Endodermal cell (in vitro differentiated cells): ENCODE measurements around the gene HSP90B1. TPM values are rescaled to one million over a fixed set of nuclear protein-coding genes. Genes with fewer than 3 reads are reported as not detected.

Experiments
- DNase-seq: peaks from one replicate; pipeline ENCODE4 v3.0.0-alpha.2; 2017
- H3K27ac ChIP-seq: 2 replicates; pipeline ENCODE4 v1.5.1; 2013; ENCODE audit warnings: mild to moderate bottlenecking, low read depth, low read length, moderate library complexity
- H3K27me3 ChIP-seq: 2 replicates; pipeline ENCODE4 v1.6.1; 2013; ENCODE audit warnings: mild to moderate bottlenecking, low read length, moderate library complexity; ENCODE audit not compliant: insufficient read depth, control insufficient read depth, poor library complexity, severe bottlenecking
- H3K36me3 ChIP-seq: 2 replicates; pipeline ENCODE4 v1.7.0; 2013; ENCODE audit warnings: mild to moderate bottlenecking, low read length, moderate library complexity; ENCODE audit not compliant: control insufficient read depth, insufficient read depth
- H3K4me1 ChIP-seq: one replicate; pipeline ENCODE4 v1.7.0; 2013; ENCODE audit warnings: low read length; ENCODE audit not compliant: control insufficient read depth, insufficient read depth
- H3K4me3 ChIP-seq: 2 replicates; pipeline ENCODE4 v1.5.1; 2013; ENCODE audit warnings: mild to moderate bottlenecking, low read length, moderate library complexity
- H3K9ac ChIP-seq: 2 replicates; pipeline ENCODE4 v1.6.1; 2013; ENCODE audit warnings: mild to moderate bottlenecking, low read length, moderate library complexity; ENCODE audit not compliant: poor library complexity, severe bottlenecking; ENCODE audit errors: extremely low read depth
- H3K9me3 ChIP-seq: 2 replicates; pipeline ENCODE4 v1.6.1; 2013; ENCODE audit warnings: mild to moderate bottlenecking, low read length, moderate library complexity; ENCODE audit not compliant: control insufficient read depth
- H3K27ac Mint-ChIP-seq: 2 replicates; pipeline ENCODE4 v1.8.0; 2020; ENCODE audit warnings: mixed read lengths
- H3K27me3 Mint-ChIP-seq: 2 replicates; pipeline ENCODE4 v1.8.0; 2021; ENCODE audit warnings: mild to moderate bottlenecking, mixed read lengths; ENCODE audit not compliant: insufficient read depth
- H3K36me3 Mint-ChIP-seq: 2 replicates; pipeline ENCODE4 v1.8.0; 2020; ENCODE audit warnings: low read depth, mixed read lengths
- H3K4me1 Mint-ChIP-seq: 2 replicates; pipeline ENCODE4 v1.8.0; 2020; ENCODE audit warnings: mixed read lengths
- H3K4me3 Mint-ChIP-seq: 2 replicates; pipeline ENCODE4 v1.8.0; 2020; ENCODE audit warnings: mild to moderate bottlenecking, moderate library complexity, mixed read lengths
- H3K9me3 Mint-ChIP-seq: 2 replicates; pipeline ENCODE4 v1.8.0; 2020; ENCODE audit warnings: mild to moderate bottlenecking, mixed read lengths
- CTCF ChIP-seq: fragments of 200-600 bp; sonication (generic); conservative IDR thresholded peaks from 2 replicates; pipeline ENCODE4 v1.5.0; 2021; ENCODE audit warnings: antibody characterized with exemption, mild to moderate bottlenecking
- WGBS, 2 experiments: methylation state at CpG; one replicate each; pipeline versions ENCODE4 v1.1.5 to v1.1.7; 2013; ENCODE audit warnings: missing lambda C conversion rate in 2 of 2, mixed read lengths in 1 of 2; ENCODE audit not compliant: insufficient coverage in 1 of 2, insufficient read length in 1 of 2; 5-methylcytosine and 5-hydroxymethylcytosine counted together
- total RNA-seq, 2 donors: library from RNA; stranded (reverse); fragmentation: NEBNext Ultra II Directional in 1 of 2; extraction: Animal tissue kit (Norgen Biotek cat#: 25700) in 1 of 2; gene quantifications; 2 replicates in 1 of 2; 3 replicates in 1 of 2; pipeline ENCODE4 v1.2.1, GENCODE V29; 2021

Gene HSP90B1
- total RNA-seq, 2 donors from 2014 or later: 1,047 to 1,509 TPM

DNA sequence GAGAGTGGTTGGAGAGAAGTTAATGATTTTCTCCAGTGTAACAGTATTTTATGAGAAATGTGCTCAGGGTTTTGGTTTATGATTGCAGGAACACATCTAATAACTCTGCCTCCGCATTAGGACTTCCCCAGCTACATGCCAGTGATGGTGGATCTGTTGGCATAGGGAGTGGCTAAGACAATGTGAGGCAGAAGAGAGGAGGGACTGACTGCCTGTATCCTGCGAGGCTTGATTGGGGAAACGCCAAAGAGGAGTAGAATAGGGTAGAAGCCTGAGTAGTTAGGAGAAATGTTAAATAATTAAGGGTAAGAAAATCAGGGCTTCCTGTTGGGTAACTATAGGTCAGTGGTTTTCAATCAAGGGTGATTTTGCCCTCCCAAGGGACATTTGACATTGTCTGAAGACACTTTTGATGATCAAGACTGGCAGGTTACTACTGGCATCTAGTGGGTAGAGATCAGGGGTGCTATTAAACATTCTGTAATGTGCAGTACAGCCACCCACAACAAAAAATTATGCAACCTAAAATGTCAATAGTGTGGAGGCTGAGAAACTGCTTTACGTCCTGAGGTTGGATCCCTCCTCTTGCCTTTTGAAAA lies 48.3 kb downstream of the HSP90B1 start:
- peaks cover 64% of the 10 kb centered on the region for H3K36me3 Mint-ChIP-seq
- H3K27ac Mint-ChIP-seq: no peak overlapping the region
- Histone ChIP-seq H3K27ac (no peak overlapping the region), H3K4me3 (no peak overlapping the region), H3K9ac (no peak overlapping the region), H3K4me1 (peaks cover 5% of the 10 kb centered on the region), H3K9me3 (no peaks in the 10 kb centered on the region), H3K36me3 (peaks cover 71% of the 10 kb centered on the region), H3K27me3 (no peaks in the 10 kb centered on the region)
- WGBS, 2 experiments: 92 to 96% methylated on average over 3 to 4 of the region's 4 CpGs
- H3K27me3 Mint-ChIP-seq: no peaks in the 10 kb centered on the region
- H3K4me3 Mint-ChIP-seq: no peak overlapping the region
- H3K9me3 Mint-ChIP-seq: peaks cover 2% of the 10 kb centered on the region
- H3K4me1 Mint-ChIP-seq: peaks cover 16% of the 10 kb centered on the region
- DNase-seq: no peak
- TF ChIP-seq CTCF: no peak

DNA sequence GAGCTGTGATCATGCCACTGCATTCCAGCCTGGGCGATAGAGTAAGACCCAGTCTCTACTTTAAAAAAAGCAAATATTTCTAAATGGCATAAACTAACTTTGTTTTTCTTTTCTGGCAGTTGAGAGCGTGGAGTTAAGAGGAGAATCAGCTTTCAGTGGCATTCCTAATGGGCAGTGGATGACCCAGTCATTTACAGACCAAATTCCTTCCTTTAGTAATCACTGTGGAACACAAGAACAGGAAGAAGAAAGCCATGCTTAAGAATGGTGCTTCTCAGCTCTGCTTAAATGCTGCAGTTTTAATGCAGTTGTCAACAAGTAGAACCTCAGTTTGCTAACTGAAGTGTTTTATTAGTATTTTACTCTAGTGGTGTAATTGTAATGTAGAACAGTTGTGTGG lies 56.6 kb downstream of the HSP90B1 start:
- no peaks in the 10 kb centered on the region for H3K4me1 ChIP-seq
- DNase-seq: no peak
- no peak overlapping the region for H3K9ac ChIP-seq
- Mint-ChIP-seq H3K27me3 (no peaks in the 10 kb centered on the region), H3K4me3 (no peak overlapping the region), H3K4me1 (no peaks in the 10 kb centered on the region), H3K36me3 (peaks cover 39% of the 10 kb centered on the region), H3K27ac (no peak overlapping the region), H3K9me3 (no peaks in the 10 kb centered on the region)
- no peaks in the 10 kb centered on the region for H3K9me3 ChIP-seq
- WGBS, 2 experiments: 80 to 97% methylated on average over 1 to 2 of the region's 2 CpGs
- peaks cover 67% of the 10 kb centered on the region for H3K36me3 ChIP-seq
- no peak for TF ChIP-seq CTCF
- no peak overlapping the region for H3K4me3 ChIP-seq
- H3K27ac ChIP-seq: no peak overlapping the region
- H3K27me3 ChIP-seq: no peaks in the 10 kb centered on the region

- DNase-seq: no peak
- H3K9me3 ChIP-seq: no peaks in the 10 kb centered on the region
- no peak for TF ChIP-seq CTCF
- Mint-ChIP-seq H3K4me3 (no peak overlapping the region), H3K27me3 (peaks cover 2% of the 10 kb centered on the region), H3K9me3 (no peaks in the 10 kb centered on the region), H3K27ac (no peak overlapping the region), H3K4me1 (peaks cover 4% of the 10 kb centered on the region), H3K36me3 (no peaks in the 10 kb centered on the region)
- H3K27me3 ChIP-seq: no peaks in the 10 kb centered on the region
- no peak overlapping the region for H3K9ac ChIP-seq
- peaks cover 9% of the 10 kb centered on the region for H3K36me3 ChIP-seq
- no peak overlapping the region for H3K27ac ChIP-seq
- 87 to 93% methylated on average over 2 to 4 of the region's 4 CpGs for WGBS, 2 experiments
- H3K4me1 ChIP-seq: no peaks in the 10 kb centered on the region
- H3K4me3 ChIP-seq: no peak overlapping the region
These were observed 64.0 kb downstream of the HSP90B1 start for GRCh38 chr12:103994235-103994634.
